ENCODE results near the gene TARBP1. TPM values are rescaled to one million over a fixed set of nuclear protein-coding genes. Genes with fewer than 3 reads are reported as not detected.

The TARBP1 gene
- total RNA-seq, 2 donors from 2014 or later = 20.7 to 22.2 TPM

GRCh38 chr1:234497589-234497988, 18.6 kb upstream of the TARBP1 start:
- Mint-ChIP-seq H3K27ac (peak overlapping the region; percentile 71), H3K4me1 (peaks cover 39% of the 10 kb centered on the region), H3K36me3 (ENCODE audit: low read depth) (peaks cover 5% of the 10 kb centered on the region), H3K27me3 (peaks cover 10% of the 10 kb centered on the region), H3K4me3 (peak overlapping the region; percentile 42), H3K9me3 (no peaks in the 10 kb centered on the region)
- no peak for ATAC-seq (replicated peaks)

GRCh38 chr1:234495231-234495990, 16.4 kb upstream of the TARBP1 start:
- Mint-ChIP-seq H3K4me3 (peak overlapping the region; percentile 56), H3K9me3 (no peaks in the 10 kb centered on the region), H3K36me3 (ENCODE audit: low read depth) (no peaks in the 10 kb centered on the region), H3K4me1 (peaks cover 28% of the 10 kb centered on the region), H3K27me3 (peaks cover 10% of the 10 kb centered on the region), H3K27ac (peak overlapping the region; percentile 81)
- peak; percentile 73 for ATAC-seq (replicated peaks)

- no peak overlapping the region for H3K4me3 Mint-ChIP-seq
- no peak for ATAC-seq (replicated peaks)
- H3K4me1 Mint-ChIP-seq = peaks cover 18% of the 10 kb centered on the region
- H3K9me3 Mint-ChIP-seq = no peaks in the 10 kb centered on the region
- no peak overlapping the region for H3K27ac Mint-ChIP-seq
- H3K36me3 Mint-ChIP-seq (ENCODE audit: low read depth) = no peaks in the 10 kb centered on the region
- H3K27me3 Mint-ChIP-seq = peaks cover 10% of the 10 kb centered on the region
Observed at GRCh38 chr1:234494049-234494448, 15.1 kb upstream of the TARBP1 start.

- H3K9me3 Mint-ChIP-seq = no peaks in the 10 kb centered on the region
- H3K27me3 Mint-ChIP-seq = peaks cover 10% of the 10 kb centered on the region
- no peak overlapping the region for H3K4me3 Mint-ChIP-seq
- peaks cover 18% of the 10 kb centered on the region for H3K4me1 Mint-ChIP-seq
- no peak overlapping the region for H3K27ac Mint-ChIP-seq
- ATAC-seq (replicated peaks) = no peak
- H3K36me3 Mint-ChIP-seq (ENCODE audit: low read depth) = no peaks in the 10 kb centered on the region
Observed at GRCh38 chr1:234490793-234491479, 12.0 kb upstream of the TARBP1 start.

- H3K36me3 Mint-ChIP-seq (ENCODE audit: low read depth) = no peaks in the 10 kb centered on the region
- no peak overlapping the region for H3K4me3 Mint-ChIP-seq
- peaks cover 10% of the 10 kb centered on the region for H3K27me3 Mint-ChIP-seq
- H3K27ac Mint-ChIP-seq = no peak overlapping the region
- H3K9me3 Mint-ChIP-seq = no peaks in the 10 kb centered on the region
- peaks cover 10% of the 10 kb centered on the region for H3K4me1 Mint-ChIP-seq
- ATAC-seq (replicated peaks) = no peak
Observed at GRCh38 chr1:234489698-234490077, 10.7 kb upstream of the TARBP1 start.

- Mint-ChIP-seq H3K9me3 (no peaks in the 10 kb centered on the region), H3K27me3 (peaks cover 9% of the 10 kb centered on the region), H3K4me1 (peaks cover 10% of the 10 kb centered on the region), H3K27ac (no peak overlapping the region), H3K4me3 (no peak overlapping the region), H3K36me3 (ENCODE audit: low read depth) (no peaks in the 10 kb centered on the region)
- ATAC-seq (replicated peaks) = no peak
Observed at GRCh38 chr1:234489007-234489697, 10.2 kb upstream of the TARBP1 start.

- peak overlapping the region; percentile 51 for H3K4me3 Mint-ChIP-seq
- peaks cover 10% of the 10 kb centered on the region for H3K4me1 Mint-ChIP-seq
- peak overlapping the region; percentile 80 for H3K27ac Mint-ChIP-seq
- H3K27me3 Mint-ChIP-seq = peaks cover 3% of the 10 kb centered on the region
- no peaks in the 10 kb centered on the region for H3K9me3 Mint-ChIP-seq
- no peaks in the 10 kb centered on the region for H3K36me3 Mint-ChIP-seq (ENCODE audit: low read depth)
- peak; percentile 97 for ATAC-seq (replicated peaks)
Observed at GRCh38 chr1:234488054-234489006, 9.4 kb upstream of the TARBP1 start.

- H3K36me3 Mint-ChIP-seq (ENCODE audit: low read depth) = no peaks in the 10 kb centered on the region
- H3K27ac Mint-ChIP-seq = peak overlapping the region; percentile 80
- peak overlapping the region; percentile 51 for H3K4me3 Mint-ChIP-seq
- ATAC-seq (replicated peaks) = no peak
- no peaks in the 10 kb centered on the region for H3K9me3 Mint-ChIP-seq
- peaks cover 15% of the 10 kb centered on the region for H3K27me3 Mint-ChIP-seq
- peaks cover 10% of the 10 kb centered on the region for H3K4me1 Mint-ChIP-seq
Observed at GRCh38 chr1:234486858-234487840, 8.2 kb upstream of the TARBP1 start.

- no peak for ATAC-seq (replicated peaks)
- H3K27ac Mint-ChIP-seq = no peak overlapping the region
- peaks cover 22% of the 10 kb centered on the region for H3K27me3 Mint-ChIP-seq
- peaks cover 15% of the 10 kb centered on the region for H3K4me1 Mint-ChIP-seq
- no peak overlapping the region for H3K4me3 Mint-ChIP-seq
- no peaks in the 10 kb centered on the region for H3K9me3 Mint-ChIP-seq
- no peaks in the 10 kb centered on the region for H3K36me3 Mint-ChIP-seq (ENCODE audit: low read depth)
Observed at GRCh38 chr1:234484991-234485739, 6.2 kb upstream of the TARBP1 start.

- no peak overlapping the region for H3K4me3 Mint-ChIP-seq
- H3K27ac Mint-ChIP-seq = no peak overlapping the region
- no peaks in the 10 kb centered on the region for H3K36me3 Mint-ChIP-seq (ENCODE audit: low read depth)
Observed at GRCh38 chr1:234484218-234484617, 5.2 kb upstream of the TARBP1 start.

GRCh38 chr1:234481771-234482170, 2.8 kb upstream of the TARBP1 start:
- H3K4me1 Mint-ChIP-seq = peaks cover 5% of the 10 kb centered on the region
- H3K4me3 Mint-ChIP-seq = no peak overlapping the region
- no peak overlapping the region for H3K27ac Mint-ChIP-seq
- peaks cover 22% of the 10 kb centered on the region for H3K27me3 Mint-ChIP-seq
- ATAC-seq (replicated peaks) = no peak
- H3K9me3 Mint-ChIP-seq = no peaks in the 10 kb centered on the region
- H3K36me3 Mint-ChIP-seq (ENCODE audit: low read depth) = no peaks in the 10 kb centered on the region

More at GRCh38 chr1:234484218-234484617, 5.2 kb upstream of the TARBP1 start:
- no peak for ATAC-seq (replicated peaks)
- no peaks in the 10 kb centered on the region for H3K9me3 Mint-ChIP-seq
- H3K4me1 Mint-ChIP-seq = peaks cover 15% of the 10 kb centered on the region
- peaks cover 22% of the 10 kb centered on the region for H3K27me3 Mint-ChIP-seq

GRCh38 chr1:234479866-234480265, 887 bp upstream of the TARBP1 start:
- Mint-ChIP-seq H3K27me3 (peaks cover 19% of the 10 kb centered on the region), H3K27ac (no peak overlapping the region), H3K9me3 (no peaks in the 10 kb centered on the region), H3K36me3 (ENCODE audit: low read depth) (no peaks in the 10 kb centered on the region), H3K4me3 (peak overlapping the region; percentile 58), H3K4me1 (peaks cover 11% of the 10 kb centered on the region)
- no peak for ATAC-seq (replicated peaks)

- Mint-ChIP-seq H3K9me3 (no peaks in the 10 kb centered on the region), H3K4me1 (peaks cover 11% of the 10 kb centered on the region), H3K27ac (no peak overlapping the region), H3K4me3 (peak overlapping the region; percentile 58), H3K27me3 (peaks cover 19% of the 10 kb centered on the region), H3K36me3 (ENCODE audit: low read depth) (no peaks in the 10 kb centered on the region)
- ATAC-seq (replicated peaks) = no peak
Observed at GRCh38 chr1:234479310-234479559, 256 bp upstream of the TARBP1 start.
